CD4-positive, alpha-beta T cell treated with Interleukin-4 for 4 hours (primary cell): Measurements from ENCODE around the gene UFD1.
A peak's percentile ranks its signal among the peaks of the same experiment; 100 is the strongest.

Experiments
- DNase-seq: peaks from one replicate; pipeline ENCODE4 v3.0.0-alpha.2; 2020

UFD1 gene

GRCh38 chr22:19466848-19467752 is 11.9 kb downstream of the UFD1 start:
- no peak for DNase-seq

- DNase-seq = no peak
Measured at GRCh38 chr22:19466126-19466716, 12.8 kb downstream of the UFD1 start.

DNA sequence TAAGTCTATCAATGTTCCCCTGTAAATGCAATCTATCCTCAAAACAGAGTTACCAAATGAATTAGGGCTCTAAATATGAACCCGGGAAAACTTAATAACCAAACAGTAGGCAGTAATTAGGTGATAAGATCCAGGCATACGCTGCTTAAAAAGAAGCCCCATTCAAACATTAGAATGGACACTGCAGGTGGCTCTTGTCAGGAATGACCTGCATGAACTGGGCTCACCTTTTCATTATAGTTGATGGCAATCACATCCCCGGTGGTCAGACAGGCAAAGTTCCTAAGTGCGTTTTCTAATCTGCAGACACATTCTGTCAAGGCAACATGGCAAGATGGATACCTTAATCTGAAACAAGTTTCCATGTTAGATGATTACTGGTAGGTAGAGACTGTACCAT is 14.0 kb downstream of the UFD1 start:
- no peak for DNase-seq

DNA sequence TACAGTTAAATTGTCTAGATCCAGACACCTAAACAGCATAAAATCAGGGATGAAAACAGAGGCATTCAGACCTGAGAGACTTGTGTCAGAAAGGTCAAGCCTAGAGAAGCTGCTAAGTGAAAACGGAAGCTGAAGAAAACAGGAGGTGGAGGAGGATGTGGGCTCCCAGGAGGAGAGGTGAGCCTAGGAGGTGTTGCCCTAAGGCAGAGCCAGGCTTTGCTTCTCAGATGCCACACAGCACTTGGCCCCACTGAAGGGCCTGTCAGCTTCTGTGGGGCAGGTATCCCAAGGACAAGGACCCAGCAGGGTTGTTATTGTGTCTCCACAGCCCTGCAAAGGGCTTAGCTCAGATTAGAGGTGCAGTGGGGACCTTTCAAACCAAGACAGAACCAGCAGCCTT is 14.4 kb downstream of the UFD1 start:
- no peak for DNase-seq

DNA sequence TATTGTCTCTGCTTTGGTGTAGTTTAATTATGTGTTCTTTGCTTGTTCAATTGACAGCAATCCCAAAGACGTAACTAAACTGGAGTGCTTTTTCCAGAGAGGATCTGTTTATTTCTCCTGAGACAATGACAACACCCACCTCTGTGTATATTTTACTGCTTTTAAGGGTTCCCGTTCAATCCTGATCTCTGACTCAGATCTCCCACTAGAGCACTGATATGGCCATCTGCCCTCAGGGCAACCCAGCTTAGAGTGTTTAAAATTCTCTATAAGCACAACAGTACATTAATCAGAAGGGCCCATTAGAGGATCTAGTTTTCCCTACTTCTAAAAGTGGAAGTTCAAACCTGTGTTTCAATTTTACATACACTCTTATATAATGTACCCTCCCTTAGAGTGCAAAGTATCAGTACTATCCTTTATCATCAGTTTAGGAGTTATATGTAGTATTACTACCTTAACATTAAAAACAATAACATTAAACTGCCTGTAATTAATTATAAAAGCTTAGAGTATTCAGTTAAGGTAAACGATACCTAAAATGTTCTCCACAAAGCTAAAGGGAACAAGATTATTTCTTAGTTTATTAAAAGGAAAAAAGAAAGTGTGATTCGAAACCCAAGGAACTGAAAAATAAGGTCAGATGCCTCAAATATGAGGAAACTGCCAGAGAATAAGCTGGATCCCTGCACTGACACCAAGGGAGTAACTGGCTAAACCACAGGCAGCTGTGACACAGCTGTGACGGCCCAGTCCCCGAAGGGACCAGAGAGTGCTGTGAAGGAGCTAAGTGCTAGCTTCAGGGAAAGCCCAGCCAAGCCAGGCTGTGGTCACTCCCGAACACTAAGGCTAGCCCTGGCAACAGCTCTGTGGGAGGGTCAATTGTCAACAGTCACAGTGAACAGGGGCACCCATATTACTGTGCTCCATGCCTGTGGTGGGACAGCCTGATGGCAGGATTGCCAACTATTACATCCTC is 15.2 kb downstream of the UFD1 start:
- DNase-seq = no peak

- DNase-seq = no peak
Measured at GRCh38 chr22:19463008-19463407, 16.0 kb downstream of the UFD1 start.

GRCh38 chr22:19461506-19461905 is 17.5 kb downstream of the UFD1 start:
- DNase-seq = no peak

GRCh38 chr22:19460036-19460435 is 19.0 kb downstream of the UFD1 start:
- no peak for DNase-seq

DNA sequence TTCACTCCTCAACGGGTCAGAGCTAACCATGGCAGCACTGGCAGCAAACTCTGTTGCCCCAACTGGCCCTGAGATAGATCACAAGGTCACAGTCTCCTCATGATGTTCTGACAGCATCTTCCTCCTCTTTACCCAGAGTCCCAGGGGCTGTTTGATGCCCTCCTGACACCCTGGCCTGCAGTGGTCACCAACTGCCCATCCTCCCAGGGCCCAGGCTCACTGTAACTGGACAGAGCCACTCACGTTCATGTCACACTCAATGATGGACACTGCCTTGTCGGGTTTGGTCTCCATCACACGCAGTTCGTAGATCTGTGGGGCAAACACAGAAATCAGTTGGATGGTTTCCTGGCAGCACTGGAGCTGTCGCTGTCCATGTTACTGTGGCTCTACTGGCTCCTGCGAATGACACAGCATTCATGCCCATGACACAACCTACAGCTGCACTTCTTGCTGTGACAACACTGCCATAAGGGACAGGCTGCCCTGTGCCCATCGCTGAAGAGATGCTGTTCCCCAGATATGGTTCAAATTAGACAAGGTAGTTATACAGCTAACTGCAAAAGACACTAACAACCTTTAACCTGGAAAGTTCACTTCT is 21.1 kb downstream of the UFD1 start:
- no peak for DNase-seq

DNA sequence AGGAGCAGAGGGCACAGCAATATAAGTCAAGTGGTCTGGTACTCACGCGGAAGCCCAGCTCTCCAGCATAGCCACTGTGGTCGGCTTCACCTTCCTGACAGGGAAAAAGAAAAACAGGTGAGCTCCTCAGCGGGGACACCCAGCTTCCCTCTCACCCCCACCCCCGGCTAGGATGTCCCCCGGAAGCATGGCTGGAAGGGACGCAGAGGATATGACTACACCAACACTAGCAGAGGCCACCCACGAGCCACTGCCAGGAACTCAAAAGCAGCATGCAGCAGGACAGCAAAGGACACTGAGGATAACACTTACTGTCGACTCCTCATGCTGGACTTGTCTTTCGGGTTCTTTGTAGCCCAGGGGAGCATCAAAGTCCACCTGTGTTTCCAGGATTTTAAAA is 22.5 kb downstream of the UFD1 start:
- DNase-seq = no peak

- no peak for DNase-seq
Measured at GRCh38 chr22:19455585-19456370, 23.2 kb downstream of the UFD1 start.

DNA sequence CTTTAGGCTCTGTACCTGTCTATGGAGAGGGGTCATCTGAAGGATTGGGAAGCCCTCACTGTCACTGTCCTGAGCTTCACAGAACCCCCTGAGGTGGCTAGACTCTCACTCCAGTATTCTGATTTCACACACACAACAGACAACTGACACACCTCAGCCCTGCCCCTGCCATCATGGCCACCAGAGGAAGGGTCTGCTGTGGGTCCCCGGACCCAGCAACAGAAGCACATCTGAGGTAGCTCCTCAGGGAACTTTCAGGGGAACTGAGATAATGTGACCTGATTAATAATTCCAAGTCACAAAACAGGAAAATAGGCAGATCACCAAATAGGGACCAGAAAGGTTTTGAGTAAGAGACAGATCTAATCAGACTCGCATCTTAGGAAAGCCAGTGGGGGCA is 24.0 kb downstream of the UFD1 start:
- no peak for DNase-seq

GRCh38 chr22:19454156-19454555 is 24.8 kb downstream of the UFD1 start:
- DNase-seq = no peak

GRCh38 chr22:19453718-19454117 is 25.3 kb downstream of the UFD1 start:
- no peak for DNase-seq

DNA sequence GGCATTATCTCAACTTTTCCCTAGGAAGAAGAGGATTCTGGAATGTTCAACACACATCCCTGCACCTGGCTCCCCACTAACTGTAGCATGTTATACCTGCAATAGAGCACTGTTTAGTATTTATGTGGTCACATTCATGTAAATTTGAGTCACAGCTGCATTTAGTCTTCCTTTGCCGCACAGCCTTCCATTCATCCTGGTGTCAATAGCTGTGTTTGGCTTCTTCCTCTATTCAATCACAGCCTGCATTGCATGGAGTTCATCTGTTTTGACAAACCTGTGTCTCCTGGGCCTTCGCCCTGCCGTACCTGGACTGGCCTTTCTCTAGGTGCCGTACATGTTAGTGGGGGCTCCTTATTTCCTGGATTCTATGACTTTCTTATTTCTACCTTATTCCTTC is 27.4 kb downstream of the UFD1 start:
- DNase-seq = no peak

DNA sequence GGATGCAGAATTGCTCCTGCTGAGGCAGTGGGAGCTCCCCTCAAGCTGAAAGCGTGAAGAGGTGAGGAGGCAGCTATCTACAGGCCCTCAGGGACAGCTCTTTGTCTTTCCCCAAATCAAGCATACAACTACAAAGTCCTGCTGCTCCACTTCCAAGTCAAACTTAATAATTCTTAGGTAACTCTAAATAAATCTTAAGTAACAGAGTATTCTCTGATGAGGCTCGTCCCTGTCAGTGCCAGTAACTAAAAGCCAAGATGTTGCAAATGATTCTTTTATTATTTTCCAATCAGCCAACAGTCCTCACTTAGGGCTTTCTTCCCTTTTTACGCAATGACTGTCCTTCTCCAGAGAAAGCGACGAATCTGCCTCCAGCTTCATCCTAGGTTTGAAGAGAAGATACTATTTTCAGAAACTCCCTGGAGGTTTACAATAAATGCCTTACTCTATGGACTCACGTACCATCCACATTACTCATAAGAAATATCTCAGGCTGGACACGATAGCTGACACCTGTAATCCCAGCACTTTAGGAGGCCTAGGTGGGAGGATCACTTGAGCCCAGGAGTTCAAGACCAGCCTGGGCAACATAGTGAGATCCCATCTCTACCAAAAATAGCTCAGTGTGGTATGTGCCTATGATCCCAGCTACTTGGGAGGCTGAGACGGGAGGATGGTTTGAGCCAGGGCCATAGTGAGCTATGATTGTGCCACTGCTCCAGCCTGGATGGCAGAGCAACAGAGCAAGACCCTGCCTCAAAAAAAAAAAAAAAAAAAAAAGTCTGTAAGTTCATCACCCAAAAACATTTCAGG is 28.4 kb downstream of the UFD1 start:
- DNase-seq = no peak

- DNase-seq = no peak
Measured at GRCh38 chr22:19449422-19449767, 29.6 kb downstream of the UFD1 start.

DNA sequence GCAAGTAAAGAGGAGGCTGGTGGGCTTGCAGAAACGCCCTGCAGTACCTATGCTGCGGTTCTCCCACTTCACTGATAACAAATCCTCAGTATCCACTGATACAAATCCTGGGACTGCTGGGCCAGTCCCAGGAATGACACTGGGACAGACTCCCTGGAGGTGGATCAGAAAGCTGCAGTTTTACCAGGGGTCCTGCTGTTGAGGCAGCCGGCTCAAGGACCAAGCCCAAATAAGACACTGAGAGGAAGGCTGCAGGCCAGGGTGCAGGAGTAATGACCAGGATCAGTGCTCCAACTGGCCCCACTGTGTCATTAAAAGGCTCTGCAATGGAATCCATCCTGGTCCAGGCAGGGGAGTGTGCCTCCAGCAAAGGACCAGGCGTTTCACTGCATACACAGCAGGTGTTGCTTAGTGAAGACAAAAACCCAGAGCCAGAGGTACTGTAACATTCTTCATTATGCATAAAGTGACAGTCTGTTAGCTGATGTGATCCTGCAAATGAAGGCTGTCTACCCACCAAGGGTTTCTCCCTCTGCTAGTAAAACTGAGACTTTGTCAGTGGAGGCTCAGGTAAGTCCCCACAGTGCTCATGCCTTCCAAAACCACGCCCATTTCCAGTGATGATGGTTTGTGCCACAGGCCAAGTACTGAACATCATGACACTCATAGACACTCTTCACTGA is 30.1 kb downstream of the UFD1 start:
- DNase-seq = no peak

- DNase-seq = no peak
Measured at GRCh38 chr22:19448076-19448607, 30.9 kb downstream of the UFD1 start.

GRCh38 chr22:19447330-19448075 is 31.5 kb downstream of the UFD1 start, which contains the start of gene C22orf39:
TSS of gene C22orf39 (minus strand) at chr22:19447711. CDS start at chr22:19447688, 23 bp downstream.
- DNase-seq = peak; percentile 95
